Activated naive CD8-positive, alpha-beta T cell treated with anti-CD3 and anti-CD28 coated beads, Interleukin-2, amount 50 U/mL, for 24 hours (primary cell): Measurements from ENCODE around the gene MT1M.

Experiments used
- ATAC-seq: fragments of 150-1000 bp; cut with Tn5 transposase; one replicate; pipeline ENCODE4 v1.10.0; 2021
- DNase-seq: peaks from one replicate; pipeline ENCODE4 v3.0.0; 2021
- H3K27ac Mint-ChIP-seq: one replicate; pipeline ENCODE4 v1.8.0; 2021; ENCODE audit warnings: mild to moderate bottlenecking, mixed read lengths
- H3K27me3 Mint-ChIP-seq: one replicate; pipeline ENCODE4 v1.8.0; 2021; ENCODE audit warnings: mixed read lengths
- H3K36me3 Mint-ChIP-seq: one replicate; pipeline ENCODE4 v1.8.0; 2021; ENCODE audit warnings: low read depth, mixed read lengths
- H3K4me1 Mint-ChIP-seq: one replicate; pipeline ENCODE4 v1.8.0; 2021; ENCODE audit warnings: mixed read lengths
- H3K4me3 Mint-ChIP-seq: one replicate; pipeline ENCODE4 v1.8.0; 2021; ENCODE audit warnings: mild to moderate bottlenecking, moderate library complexity, mixed read lengths
- H3K9me3 Mint-ChIP-seq: one replicate; pipeline ENCODE4 v1.8.0; 2021; ENCODE audit warnings: mixed read lengths

Gene MT1M

GRCh38 chr16:56605475-56605874, 27.0 kb upstream of the MT1M start:
- Mint-ChIP-seq H3K4me1 (peaks cover 36% of the 10 kb centered on the region), H3K9me3 (no peaks in the 10 kb centered on the region), H3K36me3 (peaks cover 2% of the 10 kb centered on the region), H3K27ac (peak overlapping the region; percentile 86), H3K27me3 (peaks cover 1% of the 10 kb centered on the region), H3K4me3 (no peak overlapping the region)
- no peak for DNase-seq
- no peak for ATAC-seq

- Mint-ChIP-seq H3K4me3 (no peak overlapping the region), H3K4me1 (peaks cover 42% of the 10 kb centered on the region), H3K9me3 (no peaks in the 10 kb centered on the region), H3K36me3 (peaks cover 2% of the 10 kb centered on the region), H3K27ac (peak overlapping the region; percentile 86), H3K27me3 (no peaks in the 10 kb centered on the region)
- DNase-seq = no peak
- peak; percentile 6 for ATAC-seq
Measured at GRCh38 chr16:56606071-56606475, 26.4 kb upstream of the MT1M start.

DNA sequence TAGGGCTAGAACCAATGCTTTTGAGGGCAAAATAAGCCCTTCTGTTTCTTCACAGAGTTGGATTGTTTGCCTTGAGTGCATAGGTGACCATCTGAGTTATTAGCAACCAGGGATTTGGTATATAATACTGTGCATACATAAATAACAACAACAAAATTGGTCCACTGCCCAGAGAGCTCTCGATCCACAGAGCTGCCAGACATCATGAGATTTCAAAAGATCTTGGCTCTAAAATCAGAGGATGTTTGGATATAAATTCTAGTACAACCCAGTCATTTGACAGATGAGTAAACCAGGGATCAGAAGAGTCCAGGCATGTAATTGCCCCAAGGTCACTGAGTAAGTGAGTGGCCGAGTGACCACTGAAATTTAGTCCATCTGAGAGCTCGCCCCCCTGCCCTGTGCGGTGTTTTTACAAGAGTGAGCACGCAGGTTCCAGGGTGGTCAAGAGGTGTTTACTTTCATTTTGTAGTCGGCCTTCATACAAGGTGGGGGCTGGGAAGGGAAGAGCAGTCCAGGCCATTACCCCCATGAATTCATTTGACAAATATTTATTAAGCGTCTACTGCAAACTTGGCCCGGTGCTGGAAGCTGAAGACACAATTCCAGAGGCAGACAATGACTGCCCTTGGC, 25.9 kb upstream of the MT1M start:
- ATAC-seq (no peak), DNase-seq (no peak)
- H3K36me3 Mint-ChIP-seq = peaks cover 2% of the 10 kb centered on the region
- H3K4me3 Mint-ChIP-seq = peak overlapping the region; percentile 4
- H3K27ac Mint-ChIP-seq = peak overlapping the region; percentile 86
- H3K4me1 Mint-ChIP-seq = peaks cover 47% of the 10 kb centered on the region
- no peaks in the 10 kb centered on the region for H3K9me3 Mint-ChIP-seq
- no peaks in the 10 kb centered on the region for H3K27me3 Mint-ChIP-seq

GRCh38 chr16:56607109-56607618, 25.3 kb upstream of the MT1M start:
- H3K27ac Mint-ChIP-seq = peak overlapping the region; percentile 86
- no peaks in the 10 kb centered on the region for H3K9me3 Mint-ChIP-seq
- peaks cover 52% of the 10 kb centered on the region for H3K4me1 Mint-ChIP-seq
- ATAC-seq (no peak), DNase-seq (peak; percentile 35)
- H3K36me3 Mint-ChIP-seq = peaks cover 2% of the 10 kb centered on the region
- no peaks in the 10 kb centered on the region for H3K27me3 Mint-ChIP-seq
- no peak overlapping the region for H3K4me3 Mint-ChIP-seq

DNA sequence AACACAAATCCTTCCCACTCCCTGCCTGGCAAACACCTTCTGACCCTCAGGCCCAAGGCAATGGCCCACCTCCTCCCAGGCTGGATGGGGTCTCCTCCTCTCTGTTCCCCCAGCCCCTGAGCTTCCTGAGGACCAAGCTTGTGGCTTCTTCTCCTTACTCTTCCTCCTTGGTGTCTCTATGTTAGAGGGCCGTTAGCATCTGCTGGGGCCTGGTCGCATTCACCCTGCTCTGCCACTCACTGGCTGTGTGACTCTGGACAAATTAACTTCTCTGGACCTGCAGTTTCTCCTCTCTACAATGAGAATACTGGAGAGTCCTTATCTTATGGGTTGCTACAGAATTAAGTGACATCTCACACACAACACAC, 24.8 kb upstream of the MT1M start:
- Mint-ChIP-seq H3K9me3 (no peaks in the 10 kb centered on the region), H3K36me3 (peaks cover 2% of the 10 kb centered on the region), H3K27me3 (peaks cover 2% of the 10 kb centered on the region), H3K27ac (peak overlapping the region; percentile 86), H3K4me1 (peaks cover 57% of the 10 kb centered on the region), H3K4me3 (peak overlapping the region; percentile 89)
- no peak for ATAC-seq
- DNase-seq = no peak

DNA sequence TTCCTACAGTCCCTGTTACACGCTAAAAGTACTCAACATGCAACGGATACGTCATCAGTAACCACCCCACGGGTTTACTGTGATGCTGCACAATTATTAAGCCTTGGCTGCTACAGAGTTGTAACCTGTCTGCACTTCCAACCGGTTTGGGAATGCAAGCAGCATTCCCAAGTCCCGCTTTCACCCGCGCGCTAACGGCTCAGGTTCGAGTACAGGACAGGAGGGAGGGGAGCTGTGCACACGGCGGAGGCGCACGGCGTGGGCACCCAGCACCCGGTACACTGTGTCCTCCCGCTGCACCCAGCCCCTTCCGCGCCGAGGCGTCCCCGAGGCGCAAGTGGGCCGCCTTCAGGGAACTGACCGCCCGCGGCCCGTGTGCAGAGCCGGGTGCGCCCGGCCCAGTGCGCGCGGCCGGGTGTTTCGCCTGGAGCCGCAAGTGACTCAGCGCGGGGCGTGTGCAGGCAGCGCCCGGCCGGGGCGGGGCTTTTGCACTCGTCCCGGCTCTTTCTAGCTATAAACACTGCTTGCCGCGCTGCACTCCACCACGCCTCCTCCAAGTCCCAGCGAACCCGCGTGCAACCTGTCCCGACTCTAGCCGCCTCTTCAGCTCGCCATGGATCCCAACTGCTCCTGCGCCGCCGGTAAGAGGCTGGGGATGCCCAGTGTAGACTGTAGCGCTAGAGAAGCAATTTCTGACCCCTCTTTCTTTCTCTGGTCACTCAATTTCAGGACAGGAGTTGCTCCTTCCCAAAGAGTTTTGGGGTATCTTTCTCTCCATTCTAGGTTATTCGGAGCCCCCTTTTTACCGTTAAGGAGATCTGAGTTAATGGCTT, 24.2 kb upstream of the MT1M start, which contains the start of gene MT2A:
Gene MT2A, plus strand, starts transcription at position 542 of the 833 bp plus-strand sequence. Its CDS starts 72 bp downstream, at position 614.
- Mint-ChIP-seq H3K9me3 (no peaks in the 10 kb centered on the region), H3K27ac (peak within 1 kb of the TSS; percentile 99), H3K27me3 (peaks cover 2% of the 10 kb centered on the region), H3K4me3 (peak within 1 kb of the TSS; percentile 89), H3K4me1 (peaks cover 62% of the 10 kb centered on the region), H3K36me3 (peaks cover 2% of the 10 kb centered on the region)
- peak; percentile 91 for DNase-seq
- peak; percentile 71 for ATAC-seq

DNA sequence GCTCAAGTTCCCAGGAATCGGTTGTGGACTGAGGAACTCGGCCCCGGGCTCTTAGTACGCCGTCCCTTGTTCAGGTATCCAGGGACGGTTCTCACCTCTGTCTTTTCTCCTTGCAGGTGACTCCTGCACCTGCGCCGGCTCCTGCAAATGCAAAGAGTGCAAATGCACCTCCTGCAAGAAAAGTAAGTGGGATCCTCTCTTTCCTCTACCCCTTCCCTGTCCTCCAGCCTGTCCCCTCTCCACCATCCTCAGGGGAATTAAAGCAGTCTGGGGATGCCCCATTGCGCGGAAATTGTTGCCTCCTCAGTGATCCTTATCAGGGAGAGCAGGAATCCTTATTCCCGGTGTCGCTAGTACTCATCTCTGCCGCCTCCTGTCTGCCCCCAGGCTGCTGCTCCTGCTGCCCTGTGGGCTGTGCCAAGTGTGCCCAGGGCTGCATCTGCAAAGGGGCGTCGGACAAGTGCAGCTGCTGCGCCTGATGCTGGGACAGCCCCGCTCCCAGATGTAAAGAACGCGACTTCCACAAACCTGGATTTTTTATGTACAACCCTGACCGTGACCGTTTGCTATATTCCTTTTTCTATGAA, 23.5 kb upstream of the MT1M start:
- peak overlapping the region; percentile 89 for H3K4me3 Mint-ChIP-seq
- H3K4me1 Mint-ChIP-seq = peaks cover 69% of the 10 kb centered on the region
- ATAC-seq (no peak), DNase-seq (no peak)
- H3K27me3 Mint-ChIP-seq = peaks cover 2% of the 10 kb centered on the region
- H3K9me3 Mint-ChIP-seq = no peaks in the 10 kb centered on the region
- H3K27ac Mint-ChIP-seq = peak overlapping the region; percentile 99
- H3K36me3 Mint-ChIP-seq = peaks cover 2% of the 10 kb centered on the region

DNA sequence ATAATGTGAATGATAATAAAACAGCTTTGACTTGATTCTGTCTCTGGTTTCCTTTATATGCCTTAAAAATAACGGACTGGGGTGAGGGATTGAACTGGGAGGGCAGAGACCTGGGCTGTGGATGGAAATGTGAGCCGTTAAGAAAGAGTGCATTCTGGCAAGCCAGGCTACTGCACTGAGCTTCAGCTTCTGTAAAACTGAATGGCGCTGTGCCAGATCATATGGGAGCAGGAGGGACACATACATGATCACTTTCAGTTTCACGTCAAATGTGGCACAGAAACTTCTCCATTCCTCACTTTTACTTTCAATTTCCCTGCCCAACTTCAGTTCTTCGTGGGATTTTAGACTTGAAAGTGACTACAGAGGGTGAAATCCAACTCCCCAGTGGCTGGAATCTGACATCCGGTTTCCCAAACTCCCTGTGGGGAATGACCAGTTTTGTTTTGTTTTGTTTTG, 23.0 kb upstream of the MT1M start:
- Mint-ChIP-seq H3K27ac (peak overlapping the region; percentile 99), H3K4me3 (peak overlapping the region; percentile 89), H3K9me3 (no peaks in the 10 kb centered on the region), H3K27me3 (peaks cover 2% of the 10 kb centered on the region), H3K4me1 (peaks cover 74% of the 10 kb centered on the region), H3K36me3 (peaks cover 2% of the 10 kb centered on the region)
- peak; percentile 77 for DNase-seq
- peak; percentile 25 for ATAC-seq

- ATAC-seq (peak; percentile 62), DNase-seq (peak; percentile 80)
- Mint-ChIP-seq H3K27me3 (peaks cover 2% of the 10 kb centered on the region), H3K36me3 (peaks cover 2% of the 10 kb centered on the region), H3K27ac (peak overlapping the region; percentile 99), H3K4me1 (peaks cover 81% of the 10 kb centered on the region), H3K9me3 (no peaks in the 10 kb centered on the region), H3K4me3 (peak overlapping the region; percentile 89)
Measured at GRCh38 chr16:56610017-56610608, 22.3 kb upstream of the MT1M start.

DNA sequence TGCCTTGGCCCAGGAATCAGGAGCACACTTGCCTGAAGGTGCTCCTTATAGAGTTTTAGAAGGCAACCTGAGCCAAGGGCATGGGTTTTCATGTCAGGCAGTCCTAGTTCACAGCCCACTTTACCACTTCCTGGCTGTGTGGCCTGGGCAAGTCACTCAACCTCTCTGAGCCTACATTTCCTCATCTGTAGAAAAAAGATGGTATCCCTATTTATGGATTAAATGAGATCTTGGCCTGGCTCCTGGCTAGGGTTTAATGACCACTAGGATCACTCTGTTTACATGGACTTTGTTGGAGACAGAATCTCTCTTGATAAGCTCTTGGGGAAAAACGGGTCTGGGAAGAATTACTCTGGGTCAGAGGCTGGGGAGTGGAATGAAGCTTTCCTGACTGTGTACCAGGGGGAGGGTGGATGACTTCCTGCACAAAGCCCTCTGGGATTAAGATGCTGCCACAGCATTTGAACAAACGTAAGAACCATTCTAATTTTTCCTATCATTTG, 21.8 kb upstream of the MT1M start:
- peak overlapping the region; percentile 89 for H3K4me3 Mint-ChIP-seq
- peaks cover 2% of the 10 kb centered on the region for H3K36me3 Mint-ChIP-seq
- peak overlapping the region; percentile 99 for H3K27ac Mint-ChIP-seq
- H3K9me3 Mint-ChIP-seq = no peaks in the 10 kb centered on the region
- H3K27me3 Mint-ChIP-seq = peaks cover 2% of the 10 kb centered on the region
- peaks cover 86% of the 10 kb centered on the region for H3K4me1 Mint-ChIP-seq
- DNase-seq = no peak
- peak; percentile 31 for ATAC-seq

- Mint-ChIP-seq H3K4me3 (peak overlapping the region; percentile 55), H3K27ac (peak overlapping the region; percentile 99), H3K36me3 (peaks cover 2% of the 10 kb centered on the region), H3K4me1 (peaks cover 83% of the 10 kb centered on the region), H3K9me3 (no peaks in the 10 kb centered on the region), H3K27me3 (peaks cover 2% of the 10 kb centered on the region)
- DNase-seq (peak; percentile 25), ATAC-seq (no peak)
Measured at GRCh38 chr16:56611281-56611833, 21.1 kb upstream of the MT1M start.

- H3K9me3 Mint-ChIP-seq = no peaks in the 10 kb centered on the region
- peaks cover 18% of the 10 kb centered on the region for H3K27me3 Mint-ChIP-seq
- H3K4me1 Mint-ChIP-seq = peaks cover 75% of the 10 kb centered on the region
- peak overlapping the region; percentile 94 for H3K27ac Mint-ChIP-seq
- peaks cover 2% of the 10 kb centered on the region for H3K36me3 Mint-ChIP-seq
- ATAC-seq (no peak), DNase-seq (no peak)
- peak overlapping the region; percentile 54 for H3K4me3 Mint-ChIP-seq
Measured at GRCh38 chr16:56613706-56614105, 18.8 kb upstream of the MT1M start.

GRCh38 chr16:56614549-56614991, 17.9 kb upstream of the MT1M start:
- DNase-seq = peak; percentile 30
- Mint-ChIP-seq H3K9me3 (no peaks in the 10 kb centered on the region), H3K36me3 (no peaks in the 10 kb centered on the region), H3K4me1 (peaks cover 71% of the 10 kb centered on the region), H3K4me3 (peak overlapping the region; percentile 54), H3K27me3 (peaks cover 21% of the 10 kb centered on the region), H3K27ac (peak overlapping the region; percentile 94)
- peak; percentile 71 for ATAC-seq

GRCh38 chr16:56615353-56615752, 17.1 kb upstream of the MT1M start:
- ATAC-seq (no peak), DNase-seq (no peak)
- Mint-ChIP-seq H3K36me3 (no peaks in the 10 kb centered on the region), H3K4me3 (no peak overlapping the region), H3K4me1 (peaks cover 63% of the 10 kb centered on the region), H3K27ac (no peak overlapping the region), H3K27me3 (peaks cover 21% of the 10 kb centered on the region), H3K9me3 (no peaks in the 10 kb centered on the region)
